HUES64 (cell line): Measurements from ENCODE around the gene L3HYPDH.

Experiments used
- H3K27ac ChIP-seq: 2 replicates; pipeline ENCODE4 v1.7.0; 2013; ENCODE audit warnings: low read depth, low read length, inconsistent platforms
- H3K27me3 ChIP-seq: 2 replicates; pipeline ENCODE4 v1.6.1; 2013; ENCODE audit warnings: mild to moderate bottlenecking, low read length; ENCODE audit not compliant: insufficient read depth
- H3K36me3 ChIP-seq: 2 replicates; pipeline ENCODE4 v1.6.1; 2013; ENCODE audit warnings: mild to moderate bottlenecking, low read length; ENCODE audit not compliant: insufficient read depth
- H3K4me1 ChIP-seq: 2 replicates; pipeline ENCODE4 v1.6.1; 2013; ENCODE audit warnings: mild to moderate bottlenecking, low read length, moderate library complexity; ENCODE audit not compliant: insufficient read depth
- H3K4me3 ChIP-seq: 2 replicates; pipeline ENCODE4 v1.5.1; 2013; ENCODE audit warnings: mild to moderate bottlenecking, low read length, moderate library complexity
- H3K9ac ChIP-seq: 2 replicates; pipeline ENCODE4 v1.6.1; 2013; ENCODE audit warnings: mild to moderate bottlenecking, low read depth, low read length
- H3K9me3 ChIP-seq: 2 replicates; pipeline ENCODE4 v1.6.1; 2013; ENCODE audit warnings: low read depth, low read length; ENCODE audit not compliant: insufficient read depth
- WGBS: fragments of 150-250, 120-280 bp; methylation state at CpG from one replicate; pipeline ENCODE4 v1.1.7; 2013; ENCODE audit warnings: missing lambda C conversion rate; 5-methylcytosine and 5-hydroxymethylcytosine counted together

L3HYPDH gene

DNA sequence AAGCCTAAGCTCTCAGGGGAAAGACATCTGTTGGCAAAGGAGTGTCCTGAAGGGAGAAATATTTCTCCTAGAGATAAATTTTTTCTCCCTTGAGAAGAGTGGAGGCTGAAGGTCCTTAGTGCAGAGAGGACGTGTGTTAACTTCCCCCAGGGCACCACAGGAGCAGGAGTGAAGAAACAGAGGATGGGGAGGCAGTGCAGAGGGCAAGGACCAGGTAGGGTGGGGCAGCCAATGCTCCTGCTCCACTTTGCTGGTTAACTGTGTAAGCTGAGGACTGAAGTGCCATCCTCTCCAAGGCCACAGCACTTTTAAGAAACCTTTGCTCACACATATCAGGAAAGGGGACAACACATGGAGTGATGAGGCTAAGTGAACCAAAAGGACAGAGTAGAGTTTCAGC, 4.0 kb downstream of the L3HYPDH start:
- WGBS: 58% methylated on average over 1 of the region's 1 CpG
- Histone ChIP-seq H3K36me3 (peaks cover 44% of the 10 kb centered on the region), H3K9ac (no peak overlapping the region), H3K4me3 (no peak overlapping the region), H3K4me1 (peaks cover 13% of the 10 kb centered on the region; the same call in 1 of the 2 replicates), H3K27ac (no peak overlapping the region), H3K27me3 (no peaks in the 10 kb centered on the region), H3K9me3 (no peaks in the 10 kb centered on the region)

DNA sequence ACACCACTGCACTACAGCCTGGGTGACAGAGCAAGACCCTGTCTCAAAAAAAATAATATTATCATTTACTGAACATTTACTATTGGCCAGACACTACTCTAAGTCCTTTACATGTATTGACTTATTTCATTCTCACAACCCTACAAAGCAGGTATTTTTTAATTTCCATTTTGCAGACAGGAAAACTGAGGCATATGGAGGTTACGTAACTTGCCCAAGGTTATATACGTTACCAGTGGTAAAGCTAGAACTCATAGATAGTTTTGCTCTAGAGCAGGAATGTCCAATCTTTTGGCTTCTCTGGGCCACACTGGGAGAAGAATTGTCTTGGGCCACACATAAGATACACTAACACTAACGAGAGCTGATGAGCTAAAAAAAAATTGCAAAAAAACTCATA, 5.7 kb downstream of the L3HYPDH start:
- H3K9me3 ChIP-seq: no peaks in the 10 kb centered on the region
- no peak overlapping the region for H3K27ac ChIP-seq
- H3K4me3 ChIP-seq: no peak overlapping the region
- WGBS: 100% methylated on average over 2 of the region's 3 CpGs
- no peak overlapping the region for H3K9ac ChIP-seq
- peaks cover 13% of the 10 kb centered on the region; the same call in 1 of the 2 replicates for H3K4me1 ChIP-seq
- H3K27me3 ChIP-seq: no peaks in the 10 kb centered on the region
- H3K36me3 ChIP-seq: peaks cover 60% of the 10 kb centered on the region

- no peak overlapping the region for H3K27ac ChIP-seq
- 94% methylated on average over 1 of the region's 1 CpG for WGBS
- no peaks in the 10 kb centered on the region for H3K9me3 ChIP-seq
Measured at GRCh38 chr14:59475709-59476108, 8.5 kb downstream of the L3HYPDH start.

GRCh38 chr14:59474172-59474571, 10.0 kb downstream of the L3HYPDH start:
- Histone ChIP-seq H3K4me1 (no peaks in the 10 kb centered on the region), H3K27ac (no peak overlapping the region), H3K9me3 (no peaks in the 10 kb centered on the region), H3K36me3 (peaks cover 82% of the 10 kb centered on the region), H3K9ac (no peak overlapping the region), H3K27me3 (no peaks in the 10 kb centered on the region), H3K4me3 (no peak overlapping the region)
- 95% methylated on average over 1 of the region's 1 CpG for WGBS

More at GRCh38 chr14:59475709-59476108, 8.5 kb downstream of the L3HYPDH start:
- H3K36me3 ChIP-seq: peaks cover 85% of the 10 kb centered on the region
- H3K9ac ChIP-seq: no peak overlapping the region
- no peak overlapping the region for H3K4me3 ChIP-seq
- H3K27me3 ChIP-seq: no peaks in the 10 kb centered on the region
- H3K4me1 ChIP-seq: no peaks in the 10 kb centered on the region

DNA sequence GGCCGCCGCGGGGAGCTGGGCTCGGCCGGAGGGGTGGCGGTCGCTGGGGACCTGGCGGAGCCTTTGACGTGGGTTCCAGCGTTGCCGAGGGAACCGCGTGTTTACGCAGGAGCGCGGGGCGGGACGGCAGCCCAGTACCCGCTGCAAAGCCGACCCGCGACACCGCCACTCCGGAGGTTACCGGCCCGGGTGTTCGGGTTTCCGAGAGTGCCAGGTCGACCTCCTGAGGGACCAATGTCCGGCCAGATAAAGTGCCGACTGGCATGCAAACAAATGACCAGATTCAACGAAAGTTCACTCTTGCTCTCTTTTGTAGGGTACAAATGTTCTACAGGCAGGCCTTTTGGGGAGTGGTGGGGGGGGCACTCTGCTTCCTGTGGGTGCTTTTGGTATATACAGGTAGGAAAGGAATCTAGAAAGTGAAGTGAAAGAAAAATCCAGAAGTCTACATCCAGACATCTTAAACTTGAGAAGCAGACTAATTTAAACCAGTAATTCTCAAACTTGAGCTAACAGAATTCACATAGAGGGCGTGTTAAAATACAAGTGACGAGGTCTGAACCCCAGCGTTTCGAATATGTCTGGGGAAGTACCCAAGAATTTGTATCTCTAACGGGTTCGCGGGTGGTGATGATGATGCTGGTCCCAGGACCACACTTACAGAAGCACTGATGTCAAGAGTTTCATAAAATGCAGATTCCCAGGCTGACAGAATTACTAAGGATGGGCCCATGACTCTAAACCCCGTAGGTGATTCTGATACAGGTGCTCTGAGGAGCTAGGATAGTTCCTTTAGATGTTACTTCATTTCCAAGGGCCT, 18.7 kb downstream of the L3HYPDH start, which contains the start of gene GPR135:
Gene GPR135 (minus strand): TSS at position 65 of the 820 bp plus-strand sequence. CDS start 154 bp downstream, outside the sequence.
- H3K27ac ChIP-seq: no peak within 1 kb of the TSS
- 22% methylated on average over 40 of the region's 40 CpGs for WGBS
- H3K9ac ChIP-seq: peak within 1 kb of the TSS; percentile 39; the same call in 1 of the 2 replicates
- peak within 1 kb of the TSS; percentile 71 for H3K4me3 ChIP-seq
- H3K36me3 ChIP-seq: no peaks in the 10 kb centered on the region
- no peaks in the 10 kb centered on the region for H3K9me3 ChIP-seq
- 0 out of 2 replicates have a peak, but pooled peaks cover 2% of the 10 kb centered on the region for H3K4me1 ChIP-seq
- peaks cover 49% of the 10 kb centered on the region for H3K27me3 ChIP-seq

- WGBS: under 1% methylated on average over 105 of the region's 105 CpGs
- Histone ChIP-seq H3K4me1 (0 out of 2 replicates have a peak, but pooled peaks cover 2% of the 10 kb centered on the region), H3K4me3 (peak overlapping the region; percentile 71), H3K9me3 (no peaks in the 10 kb centered on the region), H3K27me3 (peaks cover 49% of the 10 kb centered on the region), H3K27ac (no peak overlapping the region), H3K9ac (peak overlapping the region; percentile 39; the same call in 1 of the 2 replicates), H3K36me3 (no peaks in the 10 kb centered on the region)
Measured at GRCh38 chr14:59464486-59465315, 19.5 kb downstream of the L3HYPDH start.

DNA sequence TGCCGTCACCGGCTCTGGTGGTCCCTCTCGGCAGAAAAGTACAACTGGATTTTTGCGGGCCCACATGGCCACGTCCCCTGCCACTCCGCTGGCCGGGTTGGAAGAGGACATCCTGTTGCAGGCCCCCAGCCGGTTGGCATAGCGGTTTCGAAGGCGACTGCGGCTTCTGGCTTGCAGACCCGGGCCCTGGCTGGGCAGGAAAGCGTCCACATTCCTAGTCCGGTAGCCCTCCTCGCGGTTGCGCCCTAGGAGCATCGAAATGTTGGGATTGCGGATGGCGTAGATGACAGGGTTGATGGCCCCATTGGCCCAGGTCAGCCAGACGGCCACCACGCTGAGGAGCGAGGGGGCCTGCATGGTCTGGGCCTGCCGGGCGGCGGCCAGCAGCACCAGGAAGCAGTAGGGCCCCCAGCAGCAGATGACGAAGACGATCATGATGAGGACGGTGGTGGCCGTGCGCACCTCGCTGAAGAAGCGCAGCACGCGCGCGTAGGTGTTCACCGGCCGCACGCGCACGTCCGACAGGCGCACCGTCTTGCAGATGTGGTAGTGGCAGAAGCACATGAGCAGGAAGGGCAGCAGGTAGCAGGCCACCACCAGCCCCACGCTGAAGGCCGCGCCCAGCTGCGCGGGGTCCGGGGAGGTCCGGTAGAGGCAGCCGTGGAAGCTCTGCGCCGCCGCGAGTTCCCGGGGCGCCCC, 20.3 kb downstream of the L3HYPDH start:
- H3K9me3 ChIP-seq: no peaks in the 10 kb centered on the region
- 29% methylated on average over 60 of the region's 60 CpGs for WGBS
- H3K4me1 ChIP-seq: 0 out of 2 replicates have a peak, but pooled peaks cover 2% of the 10 kb centered on the region
- H3K36me3 ChIP-seq: no peaks in the 10 kb centered on the region
- H3K27me3 ChIP-seq: peaks cover 49% of the 10 kb centered on the region
- H3K9ac ChIP-seq: peak overlapping the region; percentile 24; the same call in 1 of the 2 replicates
- H3K27ac ChIP-seq: no peak overlapping the region
- H3K4me3 ChIP-seq: peak overlapping the region; percentile 71

GRCh38 chr14:59461891-59462290, 22.3 kb downstream of the L3HYPDH start:
- no peak overlapping the region for H3K9ac ChIP-seq
- 0 out of 2 replicates have a peak, but pooled peaks cover 2% of the 10 kb centered on the region for H3K4me1 ChIP-seq
- no peaks in the 10 kb centered on the region; the same call in 1 of the 2 replicates for H3K36me3 ChIP-seq
- no CpG with 5 or more reads among the region's 1 CpG for WGBS
- no peaks in the 10 kb centered on the region for H3K9me3 ChIP-seq
- H3K27ac ChIP-seq: no peak overlapping the region
- peaks cover 49% of the 10 kb centered on the region for H3K27me3 ChIP-seq
- no peak overlapping the region for H3K4me3 ChIP-seq

DNA sequence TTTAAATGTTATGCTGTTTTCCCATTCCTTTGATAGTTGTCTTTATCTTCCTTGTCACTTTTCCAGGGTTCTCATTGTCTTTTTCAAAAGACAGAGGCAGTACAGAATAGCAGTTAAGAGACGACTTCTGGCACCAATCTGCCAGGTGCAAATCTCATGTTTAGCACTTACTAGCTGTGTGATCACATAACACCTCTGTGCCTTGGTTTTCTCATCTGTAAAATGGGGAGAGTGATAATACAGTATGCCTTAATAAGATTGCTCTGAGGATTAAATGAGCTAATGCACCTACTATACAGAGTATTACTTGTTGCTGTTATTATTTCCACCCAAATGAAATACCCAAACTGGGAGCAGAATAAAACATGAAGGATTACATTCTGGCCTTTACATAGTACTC, 23.8 kb downstream of the L3HYPDH start:
- Histone ChIP-seq H3K27me3 (peaks cover 34% of the 10 kb centered on the region), H3K4me3 (no peak overlapping the region), H3K4me1 (0 out of 2 replicates have a peak, but pooled peaks cover under 1% of the 10 kb centered on the region), H3K27ac (no peak overlapping the region), H3K36me3 (no peaks in the 10 kb centered on the region; the same call in 1 of the 2 replicates), H3K9me3 (no peaks in the 10 kb centered on the region), H3K9ac (no peak overlapping the region)
- 93% methylated on average over 1 of the region's 1 CpG for WGBS

- Histone ChIP-seq H3K27me3 (peaks cover 16% of the 10 kb centered on the region), H3K27ac (no peak overlapping the region), H3K4me1 (no peaks in the 10 kb centered on the region), H3K36me3 (no peaks in the 10 kb centered on the region; the same call in 1 of the 2 replicates), H3K4me3 (no peak overlapping the region), H3K9me3 (no peaks in the 10 kb centered on the region), H3K9ac (no peak overlapping the region)
- 95% methylated on average over 2 of the region's 2 CpGs for WGBS
Measured at GRCh38 chr14:59458486-59458885, 25.7 kb downstream of the L3HYPDH start.
